Coronary artery (tissue), 2 donors: ENCODE measurements around the gene MYO5B.

Source experiments
- DNase-seq: peaks from one replicate; pipeline ENCODE4 v3.0.0-alpha.2; 2017; ENCODE audit warnings: low spot score
- H3K27ac ChIP-seq, 2 donors: fragments of 200-600 bp; sonication (generic); one replicate each; pipeline ENCODE4 v1.5.1; 2016 to 2019
- H3K4me3 ChIP-seq: fragments of 200-600 bp; sonication (generic); 2 replicates; pipeline ENCODE4 v1.5.1; 2016; ENCODE audit warnings: mild to moderate bottlenecking, moderate library complexity
- CTCF ChIP-seq: fragments of 200-600 bp; sonication (generic); IDR thresholded peaks from one replicate; pipeline ENCODE4 v1.5.1; 2019; ENCODE audit warnings: antibody characterized with exemption

The MYO5B gene

GRCh38 chr18:49973592-49973991 lies 221.4 kb downstream of the MYO5B start:
- no peak for TF ChIP-seq CTCF
- DNase-seq = no peak
- no peak overlapping the region for H3K4me3 ChIP-seq
- H3K27ac ChIP-seq = no peak overlapping the region

GRCh38 chr18:49972535-49972934 lies 222.4 kb downstream of the MYO5B start:
- TF ChIP-seq CTCF = no peak
- Histone ChIP-seq H3K27ac (no peak overlapping the region), H3K4me3 (no peak overlapping the region)
- no peak for DNase-seq

- no peak for DNase-seq
- no peak for TF ChIP-seq CTCF
- H3K27ac ChIP-seq = no peak overlapping the region
- H3K4me3 ChIP-seq = no peak overlapping the region
These were observed 223.5 kb downstream of the MYO5B start for GRCh38 chr18:49971462-49971861.

GRCh38 chr18:49970319-49970718 lies 224.6 kb downstream of the MYO5B start:
- TF ChIP-seq CTCF = no peak
- DNase-seq = no peak
- H3K27ac ChIP-seq = no peak overlapping the region
- H3K4me3 ChIP-seq = no peak overlapping the region

GRCh38 chr18:49968644-49969309 lies 226.2 kb downstream of the MYO5B start:
- no peak overlapping the region for H3K4me3 ChIP-seq
- DNase-seq = no peak

DNA sequence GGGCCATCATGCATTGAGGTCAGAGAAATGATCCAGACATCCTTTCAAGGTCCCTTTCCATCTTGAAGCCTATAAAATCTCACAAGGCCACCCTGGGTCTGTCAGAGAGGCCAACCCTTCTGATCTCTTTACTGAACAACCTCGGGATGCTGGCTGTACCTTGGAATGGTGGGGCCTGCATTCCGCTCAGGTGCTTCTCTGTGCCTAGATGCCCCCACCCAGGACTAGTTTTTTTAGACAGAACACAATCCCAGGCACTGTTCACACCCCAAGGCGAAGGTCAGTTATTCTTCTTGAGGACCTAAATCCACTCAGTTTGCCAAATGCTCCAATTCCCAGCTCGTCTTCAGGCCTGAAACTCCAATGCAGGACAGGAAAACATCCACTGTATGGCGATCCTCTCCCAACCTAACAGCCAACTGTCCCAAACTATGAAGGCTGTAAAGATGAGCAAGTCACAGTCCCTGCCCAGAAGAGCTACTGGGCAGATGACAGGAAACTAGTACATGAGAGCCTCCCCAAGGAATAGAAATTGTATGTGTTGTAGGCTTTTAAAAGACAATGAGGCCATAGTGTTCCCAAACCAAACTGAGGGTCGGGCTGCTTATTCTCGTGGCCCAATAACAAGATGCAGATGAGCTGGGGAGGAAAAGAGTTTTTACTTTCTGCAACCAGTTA lies 227.2 kb downstream of the MYO5B start:
- no peak for TF ChIP-seq CTCF
- DNase-seq = no peak
- Histone ChIP-seq H3K4me3 (no peak overlapping the region), H3K27ac (no peak overlapping the region)

More at GRCh38 chr18:49968644-49969309, 226.2 kb downstream of the MYO5B start:
- TF ChIP-seq CTCF = no peak
- no peak overlapping the region for H3K27ac ChIP-seq

DNA sequence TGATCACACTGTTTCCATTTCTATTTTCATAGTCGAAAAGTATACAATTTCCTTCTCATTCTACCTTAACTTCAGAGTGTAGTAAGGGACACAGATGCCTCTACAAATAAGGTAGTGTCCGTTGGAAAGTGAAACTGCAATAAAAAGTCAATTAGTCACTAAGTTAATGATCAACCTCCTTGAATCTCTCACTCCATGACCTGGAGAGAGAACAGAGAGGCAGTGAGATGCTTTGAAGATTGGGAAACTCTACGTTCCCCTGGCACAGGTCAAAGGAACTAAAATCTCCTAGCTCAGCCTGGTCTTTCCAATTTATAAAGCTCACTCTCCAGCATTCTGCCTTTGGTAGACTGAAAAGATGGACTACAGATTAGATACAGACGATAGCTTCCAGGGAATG lies 227.8 kb downstream of the MYO5B start:
- Histone ChIP-seq H3K27ac (no peak overlapping the region), H3K4me3 (no peak overlapping the region)
- no peak for TF ChIP-seq CTCF
- no peak for DNase-seq
